Activated T-cell treated with anti-CD3 and anti-CD28 coated beads for 48 hours (primary cell): ENCODE results near the gene RNASEH2B.

Source experiments
- DNase-seq: peaks from one replicate; pipeline ENCODE4 v3.0.0-alpha.2; 2020; ENCODE audit warnings: low read depth

The RNASEH2B gene

DNA sequence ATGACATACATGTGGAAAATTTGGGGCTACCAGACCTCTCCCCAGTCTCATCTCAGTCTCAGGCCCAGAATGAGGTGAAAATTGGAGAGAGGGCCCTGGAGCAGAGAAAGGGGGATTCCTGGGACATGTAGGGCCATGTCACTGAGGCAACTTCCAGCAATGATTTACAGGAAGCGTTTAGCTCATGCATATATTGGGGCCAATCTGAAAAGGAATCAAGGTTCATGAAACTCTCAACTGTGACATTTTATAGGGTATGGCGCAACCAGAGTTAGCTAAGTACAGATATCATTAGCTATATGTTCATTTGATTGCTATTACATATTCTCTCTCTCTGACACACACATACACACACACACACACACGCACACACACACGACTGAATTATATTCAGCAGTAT is 86.3 kb downstream of the RNASEH2B start:
- no peak for DNase-seq

DNA sequence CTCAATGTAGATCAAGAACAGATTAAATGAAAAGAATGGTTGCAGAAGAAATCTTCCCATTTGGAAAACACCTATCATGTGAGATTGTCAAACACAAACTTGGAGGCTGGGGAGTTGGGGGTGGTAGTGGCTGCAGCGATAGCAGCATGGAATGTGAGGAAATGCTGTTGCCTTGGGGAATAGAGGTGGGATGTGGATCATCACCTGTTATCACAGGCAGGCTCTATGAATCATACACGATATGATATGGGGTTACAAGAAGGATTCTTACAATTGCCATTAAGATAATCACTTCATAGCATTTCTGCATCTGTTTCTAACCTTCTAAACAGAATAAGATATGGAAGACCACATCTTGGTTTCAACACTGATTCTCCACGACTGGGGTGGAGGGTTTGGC is 88.7 kb downstream of the RNASEH2B start:
- no peak for DNase-seq

- DNase-seq: no peak
Measured at GRCh38 chr13:50999641-51000040, 90.0 kb downstream of the RNASEH2B start.

DNA sequence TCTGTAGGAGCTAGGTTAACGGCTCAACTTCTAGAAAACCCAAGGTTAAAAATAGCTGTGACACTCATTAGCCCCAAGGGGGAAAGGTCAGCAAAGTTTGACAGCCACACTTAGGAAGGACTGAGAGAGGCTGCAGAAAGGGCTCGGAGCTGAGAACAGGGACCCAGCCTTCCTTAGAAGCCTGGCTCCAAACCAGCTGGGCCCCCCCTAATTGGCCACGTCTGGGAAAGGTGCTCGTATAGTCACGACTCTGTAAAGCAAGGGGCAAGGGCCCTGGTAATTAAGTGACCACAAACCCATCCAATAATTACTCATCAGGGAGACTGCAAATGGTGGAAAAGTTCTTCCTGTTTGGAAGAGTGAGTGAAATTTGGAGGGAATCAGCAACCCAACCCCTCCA is 90.5 kb downstream of the RNASEH2B start:
- DNase-seq: no peak

DNA sequence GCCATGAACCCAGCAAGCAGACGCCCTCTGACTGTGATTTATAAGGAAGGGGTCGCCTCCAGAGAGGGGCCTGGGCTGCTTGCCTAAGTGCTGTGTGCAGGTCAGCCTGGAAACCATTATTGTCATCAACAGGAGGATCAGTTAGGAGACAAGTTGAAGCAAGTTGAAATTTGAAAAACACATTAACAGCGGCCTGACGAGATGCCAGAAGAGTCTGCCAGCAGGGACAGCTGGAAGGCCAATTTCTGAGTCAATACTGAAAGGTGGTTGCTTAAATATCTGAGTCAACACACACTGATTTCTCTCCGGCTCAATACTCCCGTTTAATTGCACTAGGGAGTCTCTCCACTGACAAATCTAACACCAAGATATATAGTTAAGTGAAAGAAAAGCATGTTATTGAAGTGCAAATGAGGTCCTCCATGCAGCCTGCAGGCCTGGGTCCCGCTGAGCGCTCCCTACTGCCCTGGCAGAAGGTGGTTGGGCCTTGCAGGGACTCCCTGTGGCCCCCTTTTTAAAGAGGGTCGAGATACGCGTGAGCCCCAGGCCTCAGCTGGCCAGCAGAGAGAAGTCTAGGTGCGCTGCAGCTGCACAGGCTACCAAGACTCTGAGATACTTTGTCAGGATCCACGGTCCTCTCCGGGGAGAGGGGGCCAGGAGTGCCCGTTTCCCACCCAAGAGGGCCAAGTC is 91.1 kb downstream of the RNASEH2B start:
- DNase-seq: no peak

DNA sequence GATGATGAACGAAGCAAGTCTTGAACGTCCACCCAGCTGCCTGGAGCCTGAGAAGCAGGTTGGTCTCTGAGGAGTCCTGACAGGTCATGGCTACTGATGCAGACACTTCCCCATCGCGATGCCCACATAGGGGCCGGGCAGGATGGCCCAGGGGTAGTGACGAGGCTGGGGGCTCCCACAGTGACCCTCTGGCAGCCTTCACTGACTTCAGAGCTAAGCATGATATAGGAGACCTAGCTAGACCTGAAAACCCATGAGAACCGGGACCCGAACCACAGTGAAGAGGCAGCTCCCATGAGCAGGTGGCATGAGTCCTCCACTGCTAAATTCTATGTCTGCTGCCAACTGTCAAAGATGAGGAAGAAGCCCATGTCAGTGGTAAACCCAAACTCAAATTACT is 91.7 kb downstream of the RNASEH2B start:
- DNase-seq: no peak

DNA sequence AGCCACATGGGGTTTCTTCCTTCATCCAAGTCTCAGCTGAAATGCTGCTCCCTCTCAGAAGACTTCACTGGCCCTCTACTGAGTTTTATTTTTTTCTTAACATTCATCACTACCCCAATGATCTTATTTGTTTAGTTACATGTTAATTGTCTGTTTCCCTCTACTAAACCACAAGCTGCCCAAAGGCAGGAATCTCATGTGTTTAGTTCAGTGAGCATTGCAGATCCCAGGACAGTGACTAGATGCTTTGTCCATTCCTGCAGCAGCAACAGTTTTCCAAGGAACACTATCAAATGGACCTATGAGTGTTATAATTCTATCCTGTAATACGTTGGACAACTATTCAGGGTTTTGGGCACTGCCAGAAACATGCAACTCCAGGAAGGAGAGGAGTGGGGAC is 93.1 kb downstream of the RNASEH2B start:
- no peak for DNase-seq

GRCh38 chr13:51003642-51004041 is 94.1 kb downstream of the RNASEH2B start:
- no peak for DNase-seq

GRCh38 chr13:51004111-51004865 is 94.7 kb downstream of the RNASEH2B start:
- no peak for DNase-seq

GRCh38 chr13:51004918-51005460 is 95.4 kb downstream of the RNASEH2B start:
- DNase-seq: no peak

- no peak for DNase-seq
Measured at GRCh38 chr13:51005566-51005965, 96.0 kb downstream of the RNASEH2B start.
